ENCODE results near the gene OR51G2.
A peak's percentile ranks its signal among the peaks of the same experiment; 100 is the strongest.

OR51G2 gene

GRCh38 chr11:4922304-4922703 lies 3.2 kb upstream of the OR51G2 start:
- no peak overlapping the region for H3K4me2 ChIP-seq
- H3K4me3 ChIP-seq: no peak overlapping the region
- no peaks in the 10 kb centered on the region for H3K9me3 ChIP-seq
- TF ChIP-seq Cebpa-rat (IDR thresholded peaks at IDR 0.05): no peak
- H3K27me3 ChIP-seq: no peaks in the 10 kb centered on the region
- no peaks in the 10 kb centered on the region for H3K4me1 ChIP-seq
- no peaks in the 10 kb centered on the region for H3K36me3 ChIP-seq
- no peak overlapping the region for H3K9ac ChIP-seq
- no peaks in the 10 kb centered on the region for H4K20me1 ChIP-seq
- no peak overlapping the region for H3K27ac ChIP-seq

DNA sequence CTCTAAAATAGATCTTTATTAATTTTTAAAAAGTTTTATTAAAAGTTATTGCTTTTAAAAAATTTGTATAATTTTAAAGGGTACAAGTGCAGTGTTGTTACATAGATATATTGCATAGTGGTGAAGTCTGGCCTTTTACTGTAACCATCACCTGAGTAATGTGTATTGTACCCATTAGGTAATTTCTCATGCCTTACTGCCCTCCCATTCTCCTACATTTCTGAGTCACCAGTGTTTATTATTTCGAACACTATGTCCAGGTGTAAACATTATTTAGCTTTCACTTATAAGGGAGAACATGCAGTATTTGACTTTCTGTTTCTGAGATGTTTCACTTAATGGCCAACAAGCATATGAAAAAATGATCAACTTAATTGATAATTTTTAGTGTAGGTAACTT lies 2.6 kb upstream of the OR51G2 start:
- TF ChIP-seq Cebpa-rat (IDR thresholded peaks at IDR 0.05): no peak
- Histone ChIP-seq H3K4me1 (no peaks in the 10 kb centered on the region), H3K4me2 (no peak overlapping the region), H3K9me3 (no peaks in the 10 kb centered on the region), H4K20me1 (no peaks in the 10 kb centered on the region), H3K9ac (no peak overlapping the region), H3K36me3 (no peaks in the 10 kb centered on the region), H3K27ac (no peak overlapping the region), H3K27me3 (no peaks in the 10 kb centered on the region), H3K4me3 (no peak overlapping the region)

GRCh38 chr11:4916581-4916980 lies 2.6 kb downstream of the OR51G2 start:
- Histone ChIP-seq H4K20me1 (no peaks in the 10 kb centered on the region), H3K4me3 (no peak overlapping the region), H3K27me3 (no peaks in the 10 kb centered on the region), H3K36me3 (no peaks in the 10 kb centered on the region), H3K27ac (no peak overlapping the region), H3K4me1 (no peaks in the 10 kb centered on the region), H3K4me2 (no peak overlapping the region), H3K9ac (no peak overlapping the region), H3K9me3 (no peaks in the 10 kb centered on the region)
- no peak for TF ChIP-seq Cebpa-rat (IDR thresholded peaks at IDR 0.05)

DNA sequence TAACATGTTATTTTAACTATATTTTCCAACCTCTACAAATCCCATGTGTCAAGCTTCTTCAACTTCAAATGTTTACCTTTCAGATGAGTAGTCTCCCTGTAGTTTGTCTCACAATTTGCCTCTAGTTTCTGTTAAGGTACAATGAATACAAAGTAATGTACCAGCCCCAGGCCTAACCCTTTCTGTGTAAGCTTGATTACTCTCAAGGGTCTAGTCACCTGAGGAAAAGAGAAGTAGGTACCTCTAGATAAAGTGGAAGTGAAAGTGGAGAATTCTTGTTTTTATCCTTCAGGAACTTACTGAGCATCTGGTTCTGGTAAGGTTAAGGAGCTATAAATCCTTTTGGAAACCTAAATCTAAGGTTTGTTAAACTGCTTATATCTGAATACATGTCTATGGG lies 15.7 kb downstream of the OR51G2 start, which contains the start of gene OR51A7:
Gene OR51A7 (plus strand): TSS at position 300 of the 400 bp plus-strand sequence. CDS start 3,587 bp downstream, outside the sequence.
- no peak within 1 kb of the TSS for H3K27ac ChIP-seq
- H3K4me3 ChIP-seq: no peak within 1 kb of the TSS
- no peaks in the 10 kb centered on the region for H4K20me1 ChIP-seq
- no peaks in the 10 kb centered on the region for H3K4me1 ChIP-seq
- no peak within 1 kb of the TSS for H3K9ac ChIP-seq
- TF ChIP-seq Cebpa-rat (IDR thresholded peaks at IDR 0.05): no peak
- peaks cover 3% of the 10 kb centered on the region; the same call in 1 of the 2 replicates for H3K9me3 ChIP-seq
- H3K4me2 ChIP-seq: no peak within 1 kb of the TSS
- H3K36me3 ChIP-seq: no peaks in the 10 kb centered on the region
- H3K27me3 ChIP-seq: no peaks in the 10 kb centered on the region

DNA sequence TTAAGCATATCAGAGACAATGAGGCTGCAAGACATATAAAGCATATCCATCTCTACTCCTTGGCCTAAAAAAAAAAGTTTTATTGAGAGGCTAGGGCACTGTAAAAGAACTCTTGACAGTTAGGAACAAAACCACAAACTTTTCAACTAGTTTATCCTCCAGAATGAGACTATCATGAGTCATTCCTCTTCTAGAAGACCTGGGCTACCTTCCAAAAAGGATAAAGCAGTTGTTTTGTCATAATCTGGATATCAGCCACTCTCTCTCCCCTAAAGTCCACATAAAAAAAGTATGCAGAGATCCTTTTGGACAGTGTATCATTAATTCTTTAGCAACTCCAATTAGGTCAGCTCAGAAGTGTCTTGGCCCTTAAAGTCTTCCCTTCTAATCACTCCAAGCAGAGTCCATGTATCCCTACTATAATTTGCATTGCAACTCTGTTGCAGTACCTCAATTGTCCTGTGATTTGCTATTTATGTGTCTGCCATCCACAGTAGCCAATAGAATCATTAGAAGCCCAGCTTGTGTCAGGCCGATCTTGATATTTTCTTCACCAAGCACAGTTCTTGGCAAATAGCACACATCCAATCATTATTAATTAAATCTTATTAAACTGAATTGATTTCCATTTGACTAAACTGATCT lies 27.0 kb downstream of the OR51G2 start:
- peak overlapping the region; percentile 17; the same call in 1 of the 2 replicates for H3K4me2 ChIP-seq
- H3K27ac ChIP-seq: no peak overlapping the region
- H3K36me3 ChIP-seq: no peaks in the 10 kb centered on the region
- peaks cover 27% of the 10 kb centered on the region for H3K4me1 ChIP-seq
- H3K27me3 ChIP-seq: no peaks in the 10 kb centered on the region
- no peak for TF ChIP-seq Cebpa-rat (IDR thresholded peaks at IDR 0.05)
- no peak overlapping the region for H3K4me3 ChIP-seq
- H3K9me3 ChIP-seq: no peaks in the 10 kb centered on the region
- no peak overlapping the region for H3K9ac ChIP-seq
- H4K20me1 ChIP-seq: no peaks in the 10 kb centered on the region

GRCh38 chr11:4890279-4890678 lies 28.9 kb downstream of the OR51G2 start:
- Histone ChIP-seq H3K9ac (no peak overlapping the region), H3K4me1 (peaks cover 9% of the 10 kb centered on the region), H3K27me3 (no peaks in the 10 kb centered on the region), H3K27ac (no peak overlapping the region), H3K4me3 (no peak overlapping the region), H3K4me2 (no peak overlapping the region), H4K20me1 (no peaks in the 10 kb centered on the region), H3K9me3 (no peaks in the 10 kb centered on the region), H3K36me3 (no peaks in the 10 kb centered on the region)
- no peak for TF ChIP-seq Cebpa-rat (IDR thresholded peaks at IDR 0.05)

GRCh38 chr11:4887591-4887990 lies 31.6 kb downstream of the OR51G2 start:
- Histone ChIP-seq H3K4me3 (no peak overlapping the region), H3K4me1 (peaks cover 6% of the 10 kb centered on the region), H3K36me3 (no peaks in the 10 kb centered on the region), H4K20me1 (no peaks in the 10 kb centered on the region), H3K4me2 (no peak overlapping the region), H3K9ac (no peak overlapping the region), H3K27me3 (no peaks in the 10 kb centered on the region), H3K27ac (no peak overlapping the region), H3K9me3 (no peaks in the 10 kb centered on the region)
- no peak for TF ChIP-seq Cebpa-rat (IDR thresholded peaks at IDR 0.05)

- H3K9ac ChIP-seq: no peak overlapping the region
- H3K9me3 ChIP-seq: no peaks in the 10 kb centered on the region
- H3K4me3 ChIP-seq: no peak overlapping the region
- H3K36me3 ChIP-seq: no peaks in the 10 kb centered on the region
- no peak overlapping the region for H3K27ac ChIP-seq
- no peak overlapping the region for H3K4me2 ChIP-seq
- H3K4me1 ChIP-seq: no peaks in the 10 kb centered on the region
- H3K27me3 ChIP-seq: no peaks in the 10 kb centered on the region
- TF ChIP-seq Cebpa-rat (IDR thresholded peaks at IDR 0.05): no peak
- no peaks in the 10 kb centered on the region for H4K20me1 ChIP-seq
These were observed 33.0 kb downstream of the OR51G2 start for GRCh38 chr11:4886186-4886585.

DNA sequence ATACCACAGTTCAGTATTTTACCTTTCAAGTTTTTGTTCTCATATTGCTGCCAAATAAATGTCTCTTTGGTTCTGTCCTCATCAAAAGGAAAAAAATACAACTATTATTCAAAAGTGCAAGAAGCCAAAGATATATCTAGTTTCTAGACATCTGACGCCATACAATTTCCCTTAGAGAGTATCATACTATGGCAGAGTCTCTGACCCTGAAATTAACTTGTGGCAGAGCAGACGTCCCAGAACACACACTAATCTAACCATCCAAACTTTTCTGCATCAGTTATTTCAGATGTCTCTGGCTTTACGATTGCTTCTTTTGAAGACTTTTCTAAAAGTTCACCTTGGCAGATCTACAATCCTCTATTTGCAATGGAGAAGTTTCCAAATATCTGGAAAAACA lies 34.8 kb downstream of the OR51G2 start:
- no peak for TF ChIP-seq Cebpa-rat (IDR thresholded peaks at IDR 0.05)
- H3K4me3 ChIP-seq: no peak overlapping the region

DNA sequence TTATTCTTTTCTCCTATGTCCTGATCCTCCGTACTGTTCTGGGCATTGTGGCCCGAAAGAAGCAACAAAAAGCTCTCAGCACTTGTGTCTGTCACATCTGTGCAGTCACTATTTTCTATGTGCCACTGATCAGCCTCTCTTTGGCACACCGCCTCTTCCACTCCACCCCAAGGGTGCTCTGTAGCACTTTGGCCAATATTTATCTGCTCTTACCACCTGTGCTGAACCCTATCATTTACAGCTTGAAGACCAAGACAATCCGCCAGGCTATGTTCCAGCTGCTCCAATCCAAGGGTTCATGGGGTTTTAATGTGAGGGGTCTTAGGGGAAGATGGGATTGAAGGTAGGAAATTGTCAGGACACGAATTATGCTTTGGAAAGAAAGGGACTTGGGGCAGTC lies 36.6 kb downstream of the OR51G2 start:
- H3K27ac ChIP-seq: no peak overlapping the region
- H3K9ac ChIP-seq: no peak overlapping the region
- H3K27me3 ChIP-seq: no peaks in the 10 kb centered on the region
- TF ChIP-seq Cebpa-rat (IDR thresholded peaks at IDR 0.05): no peak
- no peaks in the 10 kb centered on the region for H3K4me1 ChIP-seq
- H3K9me3 ChIP-seq: no peaks in the 10 kb centered on the region
- no peaks in the 10 kb centered on the region for H3K36me3 ChIP-seq
- H3K4me2 ChIP-seq: no peak overlapping the region
- no peak overlapping the region for H3K4me3 ChIP-seq
- H4K20me1 ChIP-seq: no peaks in the 10 kb centered on the region

More for the DNA sequence above, 34.8 kb downstream of the OR51G2 start:
- H3K4me1 ChIP-seq: no peaks in the 10 kb centered on the region
- H3K4me2 ChIP-seq: no peak overlapping the region
- no peaks in the 10 kb centered on the region for H3K9me3 ChIP-seq
- no peaks in the 10 kb centered on the region for H3K27me3 ChIP-seq
- H3K27ac ChIP-seq: no peak overlapping the region
- no peaks in the 10 kb centered on the region for H3K36me3 ChIP-seq
- H4K20me1 ChIP-seq: no peaks in the 10 kb centered on the region
- no peak overlapping the region for H3K9ac ChIP-seq
